ENCODE data around the gene FNDC8.

The FNDC8 gene

DNA sequence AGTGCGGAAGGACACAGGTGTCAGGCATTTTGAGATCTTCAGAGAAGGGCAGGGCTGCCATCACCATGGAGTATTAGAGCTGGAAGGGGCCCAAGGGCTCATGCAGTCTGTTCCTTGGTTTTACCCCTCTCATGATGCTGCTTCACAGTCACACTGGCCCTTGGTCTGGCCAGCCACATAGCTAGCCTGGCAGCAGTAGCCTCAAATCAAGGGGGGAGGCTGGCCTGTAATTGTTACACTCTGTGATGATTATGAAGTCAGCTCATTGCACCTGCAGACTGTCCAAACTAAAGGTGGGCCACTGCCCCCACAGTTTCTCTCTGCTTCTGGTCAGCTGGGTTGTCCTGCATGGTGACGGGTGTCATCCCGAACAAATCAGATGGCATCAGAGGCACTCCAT is at the start of gene FNDC8:
Gene FNDC8 (plus strand): TSS at position 301 of the 400 bp plus-strand sequence. CDS start 79 bp downstream, at position 380.
- Histone ChIP-seq H3K9me3 (ENCODE audit: insufficient read depth, low read length) (no peaks in the 10 kb centered on the region), H4K20me1 (ENCODE audit: insufficient read depth, low read length) (no peaks in the 10 kb centered on the region), H2AFZ (ENCODE audit: low read depth, low read length) (no peak within 1 kb of the TSS), H3K9ac (ENCODE audit: low read length) (no peak within 1 kb of the TSS), H3K4me2 (ENCODE audit: low read length) (no peak within 1 kb of the TSS), H3K4me1 (ENCODE audit: low read length) (peaks cover 13% of the 10 kb centered on the region), H3K36me3 (replicated peaks; ENCODE audit: low read depth, low read length) (peaks cover 6% of the 10 kb centered on the region), H3K27ac (ENCODE audit: low read length) (no peak within 1 kb of the TSS), H3K79me2 (ENCODE audit: low read length) (peaks cover 27% of the 10 kb centered on the region), H3K27me3 (ENCODE audit: low read depth, low read length) (no peaks in the 10 kb centered on the region), H3K4me3 (ENCODE audit: low read length) (no peak within 1 kb of the TSS)
- TF ChIP-seq, protein P1, sequence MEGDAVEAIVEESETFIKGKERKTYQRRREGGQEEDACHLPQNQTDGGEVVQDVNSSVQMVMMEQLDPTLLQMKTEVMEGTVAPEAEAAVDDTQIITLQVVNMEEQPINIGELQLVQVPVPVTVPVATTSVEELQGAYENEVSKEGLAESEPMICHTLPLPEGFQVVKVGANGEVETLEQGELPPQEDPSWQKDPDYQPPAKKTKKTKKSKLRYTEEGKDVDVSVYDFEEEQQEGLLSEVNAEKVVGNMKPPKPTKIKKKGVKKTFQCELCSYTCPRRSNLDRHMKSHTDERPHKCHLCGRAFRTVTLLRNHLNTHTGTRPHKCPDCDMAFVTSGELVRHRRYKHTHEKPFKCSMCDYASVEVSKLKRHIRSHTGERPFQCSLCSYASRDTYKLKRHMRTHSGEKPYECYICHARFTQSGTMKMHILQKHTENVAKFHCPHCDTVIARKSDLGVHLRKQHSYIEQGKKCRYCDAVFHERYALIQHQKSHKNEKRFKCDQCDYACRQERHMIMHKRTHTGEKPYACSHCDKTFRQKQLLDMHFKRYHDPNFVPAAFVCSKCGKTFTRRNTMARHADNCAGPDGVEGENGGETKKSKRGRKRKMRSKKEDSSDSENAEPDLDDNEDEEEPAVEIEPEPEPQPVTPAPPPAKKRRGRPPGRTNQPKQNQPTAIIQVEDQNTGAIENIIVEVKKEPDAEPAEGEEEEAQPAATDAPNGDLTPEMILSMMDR (IDR thresholded peaks at IDR 0.05; ENCODE audit: low read depth, low read length) = no peak
- no peak for TF ChIP-seq EZH2phosphoT487 (IDR thresholded peaks at IDR 0.05; ENCODE audit: low read depth)

DNA sequence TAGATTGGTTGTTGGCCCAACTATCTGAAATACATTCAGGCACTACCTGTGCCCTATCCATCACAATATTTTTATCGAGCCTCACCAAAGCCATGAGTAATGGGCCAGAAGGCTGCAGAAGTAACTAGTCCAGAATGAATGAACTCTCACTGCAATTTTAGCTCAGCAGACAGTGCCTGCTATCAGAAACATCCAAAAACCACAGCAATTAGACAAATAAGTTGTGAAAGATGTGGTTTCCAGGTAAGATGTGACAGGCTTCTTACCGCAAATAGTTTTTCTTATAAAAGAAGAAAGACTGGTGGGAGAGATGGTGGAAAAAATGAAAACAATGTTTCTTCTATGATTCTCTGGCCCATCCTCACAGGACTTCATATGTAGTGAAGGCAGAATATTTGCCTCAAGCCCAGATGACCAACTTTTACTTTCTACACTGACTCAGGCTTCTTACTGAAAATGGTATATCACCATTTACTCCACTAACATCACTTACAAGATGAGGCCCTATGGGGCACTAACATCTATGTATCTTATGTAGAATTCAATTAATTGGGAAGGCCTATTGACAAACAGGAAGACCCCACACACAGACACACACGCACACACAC is 48.1 kb upstream of the FNDC8 start:
- H3K4me2 ChIP-seq (ENCODE audit: low read length) = peak overlapping the region; percentile 7
- H4K20me1 ChIP-seq (ENCODE audit: insufficient read depth, low read length) = no peaks in the 10 kb centered on the region
- H3K27ac ChIP-seq (ENCODE audit: low read length) = no peak overlapping the region
- peaks cover 68% of the 10 kb centered on the region for H3K79me2 ChIP-seq (ENCODE audit: low read length)
- peaks cover 10% of the 10 kb centered on the region for H3K36me3 ChIP-seq (replicated peaks; ENCODE audit: low read depth, low read length)
- H3K4me1 ChIP-seq (ENCODE audit: low read length) = peaks cover 39% of the 10 kb centered on the region
- H3K4me3 ChIP-seq (ENCODE audit: low read length) = no peak overlapping the region
- no peaks in the 10 kb centered on the region for H3K27me3 ChIP-seq (ENCODE audit: low read depth, low read length)
- H2AFZ ChIP-seq (ENCODE audit: low read depth, low read length) = no peak overlapping the region
- H3K9ac ChIP-seq (ENCODE audit: low read length) = no peak overlapping the region
- no peaks in the 10 kb centered on the region for H3K9me3 ChIP-seq (ENCODE audit: insufficient read depth, low read length)
- TF ChIP-seq, protein P1 (IDR thresholded peaks at IDR 0.05; ENCODE audit: low read depth, low read length) = no peak
- TF ChIP-seq EZH2phosphoT487 (IDR thresholded peaks at IDR 0.05; ENCODE audit: low read depth) = no peak

DNA sequence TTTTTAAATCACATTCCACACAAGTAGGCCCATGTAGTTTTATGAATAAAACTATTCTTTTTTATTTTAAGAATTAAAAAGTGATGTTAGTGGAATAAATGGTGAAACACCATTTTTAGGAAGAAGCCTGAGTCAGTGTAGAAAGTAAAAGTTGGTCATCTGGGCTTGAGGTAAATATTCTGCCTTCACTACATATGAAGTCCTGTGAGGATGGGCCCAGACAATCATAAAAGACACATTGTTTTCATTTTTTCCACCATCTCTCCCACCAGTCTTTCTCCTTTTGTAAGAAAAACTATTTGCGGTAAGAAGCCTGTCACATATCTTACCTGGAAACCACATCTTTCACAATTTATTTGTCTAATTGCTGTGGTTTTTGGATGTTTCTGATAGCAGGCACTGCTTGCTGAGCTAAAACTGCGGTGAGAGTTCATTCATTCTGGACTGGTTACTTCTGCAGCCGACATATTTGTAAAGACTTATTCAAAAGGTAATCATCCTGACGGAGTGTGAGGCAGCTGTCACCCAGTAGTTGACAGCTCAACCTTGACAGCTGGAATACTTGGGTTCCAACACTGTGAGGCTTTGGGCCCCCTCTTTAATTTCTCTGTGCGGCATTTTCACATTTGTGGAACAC is 47.3 kb upstream of the FNDC8 start:
- no peak overlapping the region for H3K4me3 ChIP-seq (ENCODE audit: low read length)
- no peaks in the 10 kb centered on the region for H3K9me3 ChIP-seq (ENCODE audit: insufficient read depth, low read length)
- peaks cover 10% of the 10 kb centered on the region for H3K36me3 ChIP-seq (replicated peaks; ENCODE audit: low read depth, low read length)
- no peaks in the 10 kb centered on the region for H4K20me1 ChIP-seq (ENCODE audit: insufficient read depth, low read length)
- H3K4me2 ChIP-seq (ENCODE audit: low read length) = no peak overlapping the region
- H2AFZ ChIP-seq (ENCODE audit: low read depth, low read length) = no peak overlapping the region
- H3K27ac ChIP-seq (ENCODE audit: low read length) = no peak overlapping the region
- no peak overlapping the region for H3K9ac ChIP-seq (ENCODE audit: low read length)
- H3K27me3 ChIP-seq (ENCODE audit: low read depth, low read length) = no peaks in the 10 kb centered on the region
- peaks cover 68% of the 10 kb centered on the region for H3K79me2 ChIP-seq (ENCODE audit: low read length)
- TF ChIP-seq EZH2phosphoT487 (IDR thresholded peaks at IDR 0.05; ENCODE audit: low read depth) = no peak
- TF ChIP-seq, protein P1 (IDR thresholded peaks at IDR 0.05; ENCODE audit: low read depth, low read length) = no peak
- peaks cover 30% of the 10 kb centered on the region for H3K4me1 ChIP-seq (ENCODE audit: low read length)
